Transverse colon (tissue), 4 donors: ENCODE results near the gene EVI5L.

Source experiments
- CTCF ChIP-seq, 5 experiments: fragments of 200-600 bp in 3 of 5; fragments of 450-650 bp in 2 of 5; sonication (generic) in 3 of 5; IDR thresholded peaks; 1 replicate in 2 of 5; 2 replicates in 3 of 5; pipeline ENCODE4 v1.5.1; 2016 to 2017; ENCODE audit warnings: antibody characterized with exemption in 5 of 5, inconsistent platforms in 3 of 5, mild to moderate bottlenecking in 2 of 5, moderate library complexity in 1 of 5
- POLR2A ChIP-seq: fragments of 450-650 bp; IDR thresholded peaks from one replicate; pipeline ENCODE4 v1.6.1; 2016; ENCODE audit warnings: antibody characterized with exemption, mild to moderate bottlenecking, moderate library complexity
- POLR2AphosphoS5 ChIP-seq, 3 donors: sonication (generic); formaldehyde crosslinking; IDR thresholded peaks; one replicate each; pipeline ENCODE4 v1.6.1; 2016; ENCODE audit warnings: antibody characterized with exemption in 3 of 3

- no peak for TF ChIP-seq POLR2A
- no peak for TF ChIP-seq CTCF (IDR thresholded peaks at IDR 0.05)
- TF ChIP-seq POLR2AphosphoS5 (IDR thresholded peaks at IDR 0.05): no peak
These were observed 43.5 kb downstream of the EVI5L start for GRCh38 chr19:7873304-7874075.
